H1 (cell line): Measurements from ENCODE around the gene DNAJC24. TPM values are rescaled to one million over a fixed set of nuclear protein-coding genes. Genes with fewer than 3 reads are reported as not detected.

Source experiments
- CTCF ChIA-PET: fragments of 300-600 bp; sonication (Branson Sonifier 250); formaldehyde crosslinking; loops from one replicate; lab custom pipeline; 2021; ENCODE audit not compliant: partially characterized antibody; lab: Charles Lee
- POLR2A ChIA-PET: fragments of 300-600 bp; sonication (Branson Sonifier 250); formaldehyde crosslinking; loops from one replicate; lab custom pipeline; 2021; ENCODE audit warnings: inconsistent platforms; ENCODE audit not compliant: partially characterized antibody; lab: Charles Lee
- DNase-seq, 2 experiments: peaks; one replicate each; pipeline versions ENCODE4 v3.0.0 to v3.0.0-alpha.2; 2010 to 2022; ENCODE audit warnings: low spot score in 2 of 2, low read depth in 1 of 2, mixed read lengths in 1 of 2
- FAIRE-seq: peaks from 2 replicates; lab custom pipeline; 2011; peaks lifted over from hg19 to GRCh38; lab: Jason Lieb, UNC
- H2AFZ ChIP-seq: 2 replicates; pipeline ENCODE4 v1.8.1; 2012; ENCODE audit warnings: low read length, inconsistent platforms
- H2AK5ac ChIP-seq: 2 replicates; pipeline ENCODE4 v1.6.1; 2013; ENCODE audit warnings: low read depth, low read length
- H2BK120ac ChIP-seq: replicated peaks from 2 replicates; pipeline ENCODE3; 2013; ENCODE audit warnings: low read depth, low read length, inconsistent platforms
- H2BK12ac ChIP-seq: 2 replicates; pipeline ENCODE4 v1.6.1; 2013; ENCODE audit warnings: low read depth, low read length
- H2BK15ac ChIP-seq: 2 replicates; pipeline ENCODE4 v1.6.1; 2013; ENCODE audit warnings: low read length
- H2BK20ac ChIP-seq: 2 replicates; pipeline ENCODE4 v1.6.1; 2013; ENCODE audit warnings: low read length
- H2BK5ac ChIP-seq: 2 replicates; pipeline ENCODE4 v1.6.1; 2013; ENCODE audit warnings: low read depth, low read length
- H3K14ac ChIP-seq: 2 replicates; pipeline ENCODE4 v1.6.1; 2013; ENCODE audit warnings: inconsistent platforms; ENCODE audit not compliant: insufficient read length
- H3K18ac ChIP-seq: 2 replicates; pipeline ENCODE4 v1.6.1; 2013; ENCODE audit warnings: low read length; ENCODE audit errors: extremely low read depth
- H3K23ac ChIP-seq: 2 replicates; pipeline ENCODE4 v1.6.1; 2013; ENCODE audit warnings: inconsistent platforms; ENCODE audit not compliant: insufficient read length
- H3K23me2 ChIP-seq: 2 replicates; pipeline ENCODE4 v1.6.1; 2013; ENCODE audit warnings: low read depth, low read length
- H3K27ac ChIP-seq: 2 replicates; pipeline ENCODE4 v1.6.1; 2011; ENCODE audit warnings: low read depth, low read length, inconsistent platforms
- H3K27me3 ChIP-seq, 4 experiments: replicated peaks in 1 of 4; 1 replicate in 1 of 4; 2 replicates in 3 of 4; pipeline versions ENCODE4 v1.6.1 to v1.8.1; 2011 to 2013; ENCODE audit warnings: low read length in 3 of 4, mild to moderate bottlenecking in 3 of 4, inconsistent platforms in 2 of 4, mixed read lengths in 2 of 4, moderate library complexity in 1 of 4; ENCODE audit not compliant: control insufficient read depth in 3 of 4, insufficient read depth in 3 of 4; ENCODE audit errors: extremely low read depth in 1 of 4
- H3K36me3 ChIP-seq, 4 experiments: 2 replicates each; pipeline versions ENCODE4 v1.6.1 to v1.8.1; 2011 to 2013; ENCODE audit warnings: mild to moderate bottlenecking in 4 of 4, low read length in 3 of 4, moderate library complexity in 2 of 4, control low read depth in 1 of 4, inconsistent platforms in 1 of 4; ENCODE audit not compliant: insufficient read depth in 4 of 4, control insufficient read depth in 2 of 4
- H3K4ac ChIP-seq: replicated peaks from 2 replicates; pipeline ENCODE3; 2013; ENCODE audit warnings: low read length, low read depth, mixed read lengths, inconsistent platforms; ENCODE audit not compliant: insufficient read length
- H3K4me1 ChIP-seq, 4 experiments: replicated peaks in 1 of 4; 1 replicate in 1 of 4; 2 replicates in 3 of 4; pipeline versions ENCODE4 v1.6.1 to v1.8.1; 2011 to 2013; ENCODE audit warnings: low read length in 3 of 4, inconsistent platforms in 2 of 4, mixed read lengths in 1 of 4; ENCODE audit not compliant: insufficient read depth in 4 of 4, control insufficient read depth in 3 of 4
- H3K4me2 ChIP-seq, 2 experiments: 2 replicates each; pipeline versions ENCODE4 v1.6.1 to v1.8.1; 2011 to 2013; ENCODE audit warnings: low read depth in 2 of 2, low read length in 2 of 2, control low read depth in 1 of 2, inconsistent platforms in 1 of 2, mild to moderate bottlenecking in 1 of 2; ENCODE audit not compliant: insufficient read depth in 1 of 2
- H3K4me3 ChIP-seq, 4 experiments: fragments of 200-600, 300-600 bp in 1 of 4; sonication (generic), shearing (Covaris generic), sonication (Bioruptor Twin) in 1 of 4; 2 replicates each; pipeline versions ENCODE4 v1.5.1 to v1.8.1; 2011 to 2016; ENCODE audit warnings: low read length in 4 of 4, low read depth in 3 of 4, control low read depth in 2 of 4, inconsistent platforms in 2 of 4, mild to moderate bottlenecking in 2 of 4, mixed read lengths in 1 of 4, moderate library complexity in 1 of 4; ENCODE audit not compliant: insufficient read depth in 2 of 4; ENCODE audit errors: extremely low read depth in 1 of 4
- H3K56ac ChIP-seq: replicated peaks from 2 replicates; pipeline ENCODE3; 2013; ENCODE audit warnings: low read depth, mild to moderate bottlenecking, mixed read lengths, low read length, inconsistent platforms; ENCODE audit not compliant: insufficient read length
- H3K79me1 ChIP-seq: 2 replicates; pipeline ENCODE4 v1.6.1; 2013; ENCODE audit warnings: low read depth, low read length, control low read depth
- H3K79me2 ChIP-seq, 2 experiments: 2 replicates each; pipeline versions ENCODE4 v1.6.1 to v1.8.1; 2012 to 2013; ENCODE audit warnings: low read length in 2 of 2, mild to moderate bottlenecking in 2 of 2, inconsistent platforms in 1 of 2; ENCODE audit not compliant: insufficient read depth in 2 of 2, control insufficient read depth in 1 of 2
- H3K9ac ChIP-seq, 4 experiments: replicated peaks in 1 of 4; 1 replicate in 1 of 4; 2 replicates in 3 of 4; pipeline versions ENCODE4 v1.6.1 to v1.8.1; 2011 to 2013; ENCODE audit warnings: low read depth in 3 of 4, low read length in 3 of 4, control low read depth in 2 of 4, mild to moderate bottlenecking in 2 of 4, moderate library complexity in 2 of 4, inconsistent platforms in 1 of 4; ENCODE audit errors: extremely low read depth in 1 of 4
- H3K9me3 ChIP-seq, 2 experiments: 2 replicates each; pipeline versions ENCODE4 v1.6.1 to v1.8.1; 2012 to 2013; ENCODE audit warnings: mild to moderate bottlenecking in 2 of 2, moderate library complexity in 2 of 2, control low read depth in 1 of 2, inconsistent platforms in 1 of 2, low read depth in 1 of 2, low read length in 1 of 2, mixed read lengths in 1 of 2; ENCODE audit not compliant: insufficient read depth in 2 of 2
- H4K20me1 ChIP-seq, 2 experiments: replicated peaks in 1 of 2; 2 replicates each; pipeline versions ENCODE3 to v1.8.1; 2011 to 2013; ENCODE audit warnings: inconsistent platforms in 2 of 2, low read length in 2 of 2, mild to moderate bottlenecking in 1 of 2; ENCODE audit not compliant: insufficient read depth in 2 of 2, control insufficient read depth in 1 of 2
- H4K5ac ChIP-seq: 2 replicates; pipeline ENCODE4 v1.6.1; 2013; ENCODE audit warnings: low read length, low read depth, mixed read lengths, inconsistent platforms; ENCODE audit not compliant: insufficient read length
- H4K8ac ChIP-seq: 2 replicates; pipeline ENCODE4 v1.8.0; 2013; ENCODE audit warnings: mild to moderate bottlenecking, moderate library complexity, low read length, inconsistent platforms; ENCODE audit not compliant: insufficient read depth; ENCODE audit errors: extremely low read depth
- H4K91ac ChIP-seq: replicated peaks from 2 replicates; pipeline ENCODE3; 2013; ENCODE audit warnings: low read length, mixed read lengths, inconsistent platforms; ENCODE audit not compliant: insufficient read length
- BRCA1 ChIP-seq: IDR thresholded peaks from 2 replicates; pipeline ENCODE4 v1.6.1; 2012; ENCODE audit warnings: low read depth, low read length, improper control_type of control experiment
- JUN ChIP-seq: IDR thresholded peaks from 2 replicates; pipeline ENCODE4 v1.6.1; 2011; ENCODE audit warnings: low read depth, mild to moderate bottlenecking, improper control_type of control experiment, low read length
- KDM4A ChIP-seq: IDR thresholded peaks from one replicate; pipeline ENCODE4 v1.7.1; 2012; ENCODE audit warnings: low read depth, mild to moderate bottlenecking, moderate library complexity, low read length, inconsistent platforms; ENCODE audit not compliant: severe bottlenecking
- POLR2AphosphoS5 ChIP-seq: IDR thresholded peaks from 2 replicates; pipeline ENCODE4 v1.6.1; 2011; ENCODE audit warnings: low read depth, low read length
- POU5F1 ChIP-seq: IDR thresholded peaks from 2 replicates; pipeline ENCODE4 v1.6.1; 2011; ENCODE audit warnings: low read depth, mild to moderate bottlenecking, low read length, moderate library complexity
- SIN3A ChIP-seq, 2 experiments: IDR thresholded peaks in 1 of 2; conservative IDR thresholded peaks in 1 of 2; 2 replicates each; pipeline ENCODE4 v1.6.1; 2011 to 2012; ENCODE audit warnings: low read length in 2 of 2, improper control_type of control experiment in 1 of 2, low read depth in 1 of 2, mild to moderate bottlenecking in 1 of 2
- SIX5 ChIP-seq: IDR thresholded peaks from 2 replicates; pipeline ENCODE4 v1.6.1; 2011; ENCODE audit warnings: mild to moderate bottlenecking, low read depth, low read length
- WGBS, 2 experiments: shearing (Covaris generic) in 1 of 2; methylation state at CpG; one replicate each; pipeline versions ENCODE4 v1.1.6 to v1.1.7; 2013 to 2015; ENCODE audit warnings: low lambda C conversion rate in 2 of 2, mixed read lengths in 2 of 2, inconsistent platforms in 1 of 2, low coverage in 1 of 2, missing lambda C conversion rate in 1 of 2; ENCODE audit not compliant: insufficient replicate concordance in 2 of 2, insufficient coverage in 1 of 2, insufficient read length in 1 of 2; ENCODE audit errors: extremely low coverage in 1 of 2, missing lambda C conversion rate in 1 of 2; 5-methylcytosine and 5-hydroxymethylcytosine counted together
- polyA plus RNA-seq, 7 experiments: library from polyadenylated mRNA; depleted of rRNA in 3 of 7; stranded (reverse) in 5 of 7; unstranded in 2 of 7; fragments of >200 nt in 5 of 7; fragments of 200-250 nt in 2 of 7; gene quantifications; 1 replicate in 5 of 7; 2 replicates in 1 of 7; 4 replicates in 1 of 7; pipeline versions ENCODE4 v1.2.1 to v1.2.3, GENCODE V29; 2011 to 2013; ENCODE audit warnings: missing spikeins in 2 of 7, mixed read lengths in 2 of 7
- total RNA-seq: library from RNA; stranded (reverse); fragmentation: NEBNext Ultra II Directional; extraction: Animal tissue kit (Norgen Biotek cat#: 25700); gene quantifications from 2 replicates; pipeline ENCODE4 v1.2.1, GENCODE V29; 2021
- TF ChIP-seq, protein P1 (sequence below): IDR thresholded peaks from 2 replicates; pipeline ENCODE4 v1.6.1; 2012; ENCODE audit warnings: inconsistent platforms

DNAJC24 gene
- total and polyA plus RNA-seq, 2 of the 8 experiments (the other 6 are each of a cell fraction or from before 2014, with no cell fraction given): 7.2 to 21.1 TPM

GRCh38 chr11:31355817-31356216 lies 13.8 kb upstream of the DNAJC24 start:
- Histone ChIP-seq H3K56ac (no peak overlapping the region), H3K79me2 (no peaks in the 10 kb centered on the region), H2BK12ac (no peak overlapping the region), H2BK15ac (no peak overlapping the region), H3K4ac (no peak overlapping the region), H2AFZ (no peak overlapping the region), H4K8ac (no peak overlapping the region; the same call in 1 of the 2 replicates), H3K36me3 (no peaks in the 10 kb centered on the region), H3K4me1 (peaks cover 0 to 2% (median 0%) of the 10 kb centered on the region in 4 experiments; a peak in 1 of 7 replicates), H4K5ac (no peak overlapping the region), H3K23ac (no peak overlapping the region), H3K9ac (no peak overlapping the region), H3K4me2 (no peak overlapping the region), H3K27me3 (no peaks in the 10 kb centered on the region), H2BK20ac (no peak overlapping the region), H2BK120ac (no peak overlapping the region), H2BK5ac (no peak overlapping the region), H3K27ac (no peak overlapping the region), H3K14ac (no peak overlapping the region), H3K23me2 (no peaks in the 10 kb centered on the region), H3K18ac (no peak overlapping the region), H3K79me1 (no peaks in the 10 kb centered on the region), H4K20me1 (no peaks in the 10 kb centered on the region), H3K4me3 (no peak overlapping the region), H4K91ac (no peak overlapping the region), H3K9me3 (no peaks in the 10 kb centered on the region), H2AK5ac (no peak overlapping the region)
- CTCF ChIA-PET: interaction anchor here (1.2 to 1.8 kb wide), 3 partner anchors 10 to 14 kb away, joined by 4 to 6 read pairs (median 5); partner anchors contain the start of genes DCDC1 and DNAJC24
- no peak for FAIRE-seq
- POLR2A ChIA-PET: no interaction called here
- 99% methylated on average over 5 of the region's 5 CpGs; no CpG with 5 or more reads in 1 of the 2 experiments for WGBS, 2 experiments
- DNase-seq: no peak
- no peak for TF ChIP-seq POU5F1
- TF ChIP-seq BRCA1: no peak
- TF ChIP-seq SIX5: no peak
- no peak for TF ChIP-seq JUN
- no peak for TF ChIP-seq SIN3A (conservative IDR thresholded peaks at IDR 0.05 in 1 of 2, IDR thresholded peaks at IDR 0.05 in 1 of 2; ENCODE audit: low read depth in 1 of 2, low read length in 2 of 2)
- no peak for TF ChIP-seq KDM4A
- TF ChIP-seq, protein P1, sequence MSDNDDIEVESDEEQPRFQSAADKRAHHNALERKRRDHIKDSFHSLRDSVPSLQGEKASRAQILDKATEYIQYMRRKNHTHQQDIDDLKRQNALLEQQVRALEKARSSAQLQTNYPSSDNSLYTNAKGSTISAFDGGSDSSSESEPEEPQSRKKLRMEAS: no peak
- no peak for TF ChIP-seq POLR2AphosphoS5
